UCSD-AML1 (cell line): Measurements from ENCODE around the gene RTRAF.
A peak's percentile ranks its signal among the peaks of the same experiment; 100 is the strongest.

ENCODE experiments used
- DNase-seq: peaks from one replicate; lab custom pipeline; 2025; ENCODE audit not compliant: unreplicated experiment; lab: John Stamatoyannopoulos, UW

The RTRAF gene

DNA sequence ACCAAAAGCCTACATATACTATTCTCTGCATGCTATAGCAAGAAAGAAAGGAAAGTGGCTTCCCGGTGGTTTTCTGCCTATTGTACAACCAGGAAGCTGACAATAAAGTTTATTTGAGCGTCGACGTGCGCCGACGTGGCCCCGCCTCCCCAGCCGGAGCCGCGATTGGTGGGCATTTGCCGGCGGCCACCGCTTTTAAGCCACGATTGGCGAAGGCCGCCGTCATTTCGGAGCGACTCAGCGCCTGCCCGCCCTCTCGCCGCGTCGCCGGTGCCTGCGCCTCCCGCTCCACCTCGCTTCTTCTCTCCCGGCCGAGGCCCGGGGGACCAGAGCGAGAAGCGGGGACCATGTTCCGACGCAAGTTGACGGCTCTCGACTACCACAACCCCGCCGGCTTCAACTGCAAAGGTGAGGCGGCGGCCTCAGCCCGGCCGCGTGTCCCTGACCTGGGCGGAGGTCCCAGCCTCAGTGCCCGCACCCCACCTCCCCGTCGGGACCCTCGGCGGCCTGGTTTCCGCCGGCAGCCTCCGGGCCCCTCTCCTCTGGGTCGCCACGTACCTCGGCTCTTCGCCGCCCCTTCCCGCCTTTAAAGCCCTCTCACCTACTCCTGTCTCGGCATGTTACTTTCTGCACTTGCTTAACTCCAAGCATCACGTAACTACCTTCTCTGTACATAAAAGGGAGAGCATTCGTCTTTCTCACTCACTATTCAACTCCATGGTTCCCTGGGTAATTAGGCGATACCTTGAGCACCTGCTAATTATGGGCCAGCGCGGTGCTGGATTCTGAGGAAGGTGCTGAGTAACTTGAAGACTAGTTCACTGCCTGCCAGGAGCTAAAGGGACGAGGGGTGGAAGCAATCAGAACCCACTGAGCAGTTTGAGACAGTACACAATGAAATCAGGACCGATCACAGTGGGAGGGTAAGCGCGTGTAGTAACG, at the start of gene RTRAF:
Gene RTRAF, plus strand, starts transcription at position 254 of the 942 bp plus-strand sequence. Its CDS starts 94 bp downstream, at position 348.
- peak; percentile 91 for DNase-seq

DNA sequence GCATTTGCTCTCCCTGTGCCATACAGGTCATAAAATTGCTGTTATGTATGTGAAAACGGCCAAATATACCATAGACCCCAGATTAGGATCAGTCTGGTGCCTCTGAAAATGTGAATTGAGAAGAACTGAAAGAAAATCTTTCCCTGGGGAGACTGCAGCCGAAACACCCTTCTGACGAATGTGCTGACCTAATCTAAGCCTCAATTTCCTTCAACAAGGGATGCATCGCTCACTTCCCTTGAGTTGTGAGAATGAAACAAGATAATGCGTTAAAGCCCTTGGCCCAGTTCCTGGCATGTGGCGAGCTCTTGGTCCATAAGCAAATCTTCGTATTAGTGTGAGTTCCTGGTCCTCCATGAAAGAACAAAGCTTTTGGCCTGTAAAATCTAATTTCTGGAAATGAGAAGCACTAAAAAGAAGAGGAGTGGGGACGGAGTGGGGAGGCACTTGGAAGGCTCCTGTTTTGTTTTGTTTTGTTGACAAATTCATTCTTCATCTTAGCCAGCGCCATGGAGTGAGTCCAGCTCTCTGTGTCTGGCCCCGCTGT, 49.5 kb upstream of the RTRAF start:
- no peak for DNase-seq

DNA sequence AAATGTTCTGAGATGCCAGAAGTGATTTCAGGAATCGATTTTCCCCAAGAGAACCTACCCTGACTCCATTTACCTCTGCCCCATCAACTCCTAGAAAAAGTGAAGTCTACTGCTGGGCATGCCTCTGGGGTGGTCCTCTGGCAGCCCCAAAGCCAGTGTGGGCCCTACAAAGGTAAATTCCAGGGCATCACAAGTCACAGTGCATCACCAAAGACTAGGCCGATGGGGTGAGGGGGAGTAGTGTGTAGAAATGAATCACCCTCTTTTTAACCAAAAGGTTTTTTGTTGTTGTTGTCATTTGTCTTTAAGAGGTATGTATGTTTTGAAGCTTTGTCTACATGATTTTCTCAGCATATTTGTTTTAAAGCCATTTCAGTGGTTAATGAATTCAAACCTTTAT, 46.4 kb upstream of the RTRAF start:
- DNase-seq = no peak

DNA sequence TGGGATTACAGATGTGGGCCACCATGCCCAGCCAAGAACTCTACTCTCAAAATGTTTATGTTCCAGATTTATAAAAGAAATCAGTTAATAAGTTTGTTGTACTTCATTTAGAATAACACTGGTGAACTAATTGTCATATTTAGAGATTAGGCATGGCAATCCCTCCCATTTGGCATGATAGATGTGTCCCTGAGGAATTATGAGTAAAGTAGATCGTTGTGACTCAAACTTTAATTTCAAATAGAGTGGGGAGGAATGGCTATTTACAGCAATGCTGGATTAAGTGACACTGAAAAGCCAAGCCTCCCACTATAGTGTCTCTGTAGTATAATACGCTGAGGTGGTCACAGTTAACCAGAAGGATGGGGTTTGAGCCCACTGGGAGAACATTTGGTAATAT, 39.3 kb upstream of the RTRAF start:
- DNase-seq = no peak

DNA sequence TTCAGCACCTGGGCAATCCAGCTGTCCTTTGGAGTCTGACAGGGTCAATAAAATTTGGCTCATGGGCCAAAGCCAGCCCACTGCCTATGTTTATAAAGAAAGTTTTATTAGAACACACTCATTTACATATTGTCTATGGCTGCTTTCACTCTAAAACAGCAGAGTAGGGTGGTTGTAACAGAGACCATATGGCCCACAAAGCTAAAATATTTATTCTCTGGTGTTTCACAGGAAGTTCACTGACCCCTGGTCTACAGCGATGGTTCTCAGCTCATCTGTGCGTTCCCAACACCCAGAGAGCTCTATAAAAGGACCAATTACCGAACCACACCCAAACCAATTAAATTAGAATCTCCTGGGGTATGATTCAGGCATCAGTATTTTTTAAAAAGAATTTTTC, 37.7 kb upstream of the RTRAF start:
- DNase-seq = no peak

DNA sequence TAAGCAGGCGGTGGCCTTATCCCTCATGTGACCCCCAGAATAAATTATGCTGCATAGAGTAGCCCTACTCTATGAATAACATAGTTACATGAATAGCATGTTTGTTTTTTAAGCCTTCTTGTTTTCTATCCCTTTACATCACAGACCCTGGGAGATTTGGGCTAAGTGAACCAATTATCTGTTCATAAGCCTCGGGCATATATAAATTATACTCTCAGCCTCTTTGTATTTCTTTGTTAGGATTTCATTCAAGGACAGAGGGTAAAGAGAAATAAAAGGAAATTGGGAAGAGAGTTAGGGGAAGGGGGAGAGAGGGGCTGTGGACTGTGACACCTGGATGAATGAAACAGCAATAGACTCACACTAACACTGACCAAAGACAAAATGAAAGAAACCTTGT, 35.3 kb upstream of the RTRAF start:
- no peak for DNase-seq

DNA sequence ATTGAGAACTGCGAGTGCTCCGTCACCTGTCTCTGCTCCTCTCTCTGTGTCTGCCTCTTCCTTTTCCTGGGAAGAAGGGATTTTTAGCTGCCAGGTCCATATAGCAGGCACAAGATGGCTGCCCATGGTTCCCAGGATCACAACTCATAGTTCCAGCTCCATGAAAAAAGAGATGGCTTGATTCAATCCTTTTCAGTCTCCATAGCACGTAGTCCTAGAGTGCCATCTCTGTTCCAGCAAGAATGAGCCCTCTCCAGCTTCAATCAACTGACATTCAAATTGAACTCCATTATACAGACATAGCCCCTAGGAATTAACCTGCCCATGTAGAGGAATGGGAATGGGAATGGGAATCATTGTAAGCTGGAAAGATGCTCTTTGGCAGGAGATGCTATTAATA, 34.7 kb upstream of the RTRAF start:
- DNase-seq = no peak

DNA sequence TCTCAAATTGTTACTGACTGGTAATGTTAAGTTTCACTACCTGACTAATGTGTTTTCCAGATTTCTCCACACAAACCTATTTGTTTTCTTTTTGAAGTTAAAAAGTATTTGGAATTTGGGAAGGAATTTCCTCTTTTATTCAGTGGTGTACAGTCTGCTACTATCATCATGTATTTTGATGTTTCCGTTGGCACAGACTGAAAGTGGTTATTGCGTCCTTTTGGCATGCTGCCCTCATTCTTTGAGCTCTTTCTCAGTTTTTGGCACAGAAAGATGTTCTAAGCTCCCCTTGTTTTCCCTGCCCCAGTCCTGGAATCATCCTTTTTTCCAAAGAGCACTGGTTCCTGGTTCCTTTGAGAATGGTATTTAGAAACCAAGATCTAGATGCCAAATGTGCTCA, 31.4 kb upstream of the RTRAF start:
- DNase-seq = no peak

DNA sequence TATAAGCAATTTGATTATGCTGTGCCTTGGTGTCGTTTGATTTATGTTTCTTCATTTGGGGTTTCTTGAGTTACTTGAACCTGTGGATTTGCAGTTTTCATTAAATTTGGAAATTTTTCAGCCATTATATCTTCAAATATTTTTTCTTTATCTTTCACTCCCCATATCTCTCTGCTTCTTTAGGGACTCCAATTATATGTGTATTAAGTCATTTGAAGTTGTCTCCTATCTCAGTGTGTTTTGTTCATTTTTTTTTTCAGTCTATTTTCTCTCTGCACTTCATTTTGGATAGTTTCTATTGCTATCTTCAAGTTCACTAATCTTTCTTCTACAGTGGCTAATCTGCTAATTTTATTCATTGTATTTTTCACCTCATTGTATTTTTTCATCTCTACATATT, 29.4 kb upstream of the RTRAF start:
- no peak for DNase-seq

DNA sequence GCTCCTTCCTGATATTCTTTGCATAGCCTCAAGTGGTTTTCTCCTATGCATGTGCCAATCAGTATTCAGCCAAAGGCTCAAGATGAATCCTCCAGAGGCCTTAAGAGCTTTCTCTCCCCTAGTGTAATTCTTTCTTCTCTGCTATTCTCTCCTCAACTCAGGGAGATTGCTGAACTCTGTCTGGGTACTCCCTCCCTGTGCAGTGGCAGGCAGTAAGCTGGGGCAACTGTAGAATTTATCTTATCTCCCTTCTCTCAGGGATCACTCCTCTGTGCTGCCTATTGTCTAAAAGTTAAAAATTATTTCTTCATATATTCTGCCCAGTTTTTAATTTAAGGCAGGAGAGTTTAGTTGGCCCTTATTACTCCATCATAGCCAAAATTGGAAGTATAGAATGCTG, 28.5 kb upstream of the RTRAF start:
- no peak for DNase-seq

DNA sequence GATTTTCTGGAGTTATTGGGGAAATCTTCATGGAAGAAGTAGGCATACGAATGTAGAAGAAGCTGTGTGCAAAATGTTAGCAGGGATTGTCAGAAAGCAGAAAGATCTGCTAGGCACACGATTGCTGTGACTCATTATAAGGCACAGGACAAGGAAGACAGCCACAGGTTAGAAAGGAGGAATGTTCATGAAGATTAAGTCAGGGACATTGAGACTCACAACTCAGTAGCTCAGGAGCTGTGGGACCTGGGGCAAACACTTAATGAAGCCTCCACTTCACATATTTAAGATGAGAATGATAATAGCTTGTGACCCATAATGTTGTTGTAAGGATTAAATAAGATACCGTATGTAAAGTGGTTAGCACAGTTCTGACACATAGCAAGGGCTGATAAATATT, 26.6 kb upstream of the RTRAF start:
- DNase-seq = no peak

DNA sequence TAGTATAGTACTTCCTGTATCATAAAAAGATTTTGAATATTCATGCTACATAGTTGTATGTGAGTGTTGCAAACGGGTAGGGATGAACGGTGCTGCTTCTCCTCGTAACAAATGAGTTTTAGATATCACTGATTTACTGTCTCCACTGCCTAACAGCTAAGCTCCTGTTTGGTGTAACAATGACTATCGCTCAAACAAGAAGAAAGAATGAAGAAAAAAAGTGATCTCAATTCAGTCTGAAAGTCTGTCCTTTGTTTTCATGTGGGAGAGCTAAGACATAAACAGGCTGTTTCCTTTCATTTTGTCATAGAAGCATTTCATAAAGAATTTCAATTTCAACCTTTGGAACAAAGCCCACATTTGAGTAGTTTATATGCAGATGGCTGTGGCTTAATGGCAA, 26.1 kb upstream of the RTRAF start:
- DNase-seq = no peak

DNA sequence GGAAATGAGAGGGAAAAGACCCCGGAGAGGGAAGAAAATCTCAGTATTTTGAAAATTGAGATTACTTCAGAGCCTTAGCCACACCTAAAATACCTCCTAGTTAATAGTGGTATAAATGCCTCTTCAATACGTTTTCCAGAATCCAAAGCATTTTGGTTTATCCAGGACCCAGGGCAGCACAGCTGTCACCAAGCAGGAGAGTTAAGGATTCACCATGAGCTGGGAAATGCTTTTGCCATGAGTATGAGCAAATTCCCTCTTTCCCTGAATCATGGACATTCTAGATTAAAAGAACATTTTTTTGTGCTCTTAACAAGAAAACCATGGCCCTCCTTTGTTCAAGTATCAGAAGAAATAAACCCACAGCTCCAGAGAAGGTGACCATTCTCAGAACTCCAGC, 21.8 kb upstream of the RTRAF start:
- no peak for DNase-seq

DNA sequence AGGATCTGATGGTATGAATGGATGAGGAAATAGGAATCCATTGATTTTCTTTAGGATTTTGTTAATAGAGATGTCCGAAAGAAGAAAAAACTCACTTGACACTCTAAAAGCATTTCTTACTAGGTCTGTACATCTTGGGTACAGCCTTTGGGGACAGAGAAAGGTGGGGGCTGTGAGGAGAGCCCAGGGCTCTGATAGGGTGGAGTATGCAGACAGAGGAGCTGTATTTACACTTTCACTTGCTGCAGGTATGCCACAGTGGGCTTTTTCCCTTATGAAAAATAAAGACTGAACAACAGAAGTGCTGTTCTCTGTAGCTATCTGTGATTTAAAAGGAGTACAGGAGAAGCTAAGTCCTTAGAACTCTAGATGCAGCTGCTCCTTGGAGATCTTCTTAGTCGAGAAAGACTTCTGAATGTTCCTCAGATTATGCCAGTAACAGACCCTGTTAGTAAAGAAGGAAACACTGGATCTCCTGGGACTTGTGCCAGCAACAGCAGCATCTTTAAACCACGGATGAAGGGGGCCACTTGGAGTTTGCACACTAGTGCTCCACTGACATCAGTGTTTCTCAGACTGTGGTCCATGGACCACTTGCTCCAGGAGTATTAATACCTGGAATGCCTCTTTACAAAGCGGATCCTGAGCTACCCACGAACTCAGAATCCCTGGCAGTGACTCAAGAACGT, 19.4 kb upstream of the RTRAF start:
- DNase-seq = no peak

DNA sequence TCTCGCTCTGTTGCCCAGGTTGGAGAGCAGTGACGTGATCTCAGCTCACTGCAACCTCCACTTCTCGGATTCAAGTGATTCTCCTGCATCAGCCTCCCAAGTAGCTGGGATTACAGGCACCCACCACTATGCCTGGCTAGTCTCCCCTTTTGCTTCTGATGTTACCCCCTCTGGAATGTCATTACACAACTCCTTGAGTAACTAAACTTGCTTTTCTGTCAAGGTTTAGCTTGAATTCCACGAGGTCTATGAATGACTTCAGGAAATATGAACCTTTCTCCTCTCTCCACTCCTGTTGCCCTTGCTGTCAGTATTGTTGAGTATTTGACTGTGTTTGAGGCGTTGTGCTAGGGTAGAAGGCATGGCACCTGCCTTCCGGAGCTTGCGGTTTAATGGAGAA, 16.8 kb upstream of the RTRAF start:
- DNase-seq = no peak

DNA sequence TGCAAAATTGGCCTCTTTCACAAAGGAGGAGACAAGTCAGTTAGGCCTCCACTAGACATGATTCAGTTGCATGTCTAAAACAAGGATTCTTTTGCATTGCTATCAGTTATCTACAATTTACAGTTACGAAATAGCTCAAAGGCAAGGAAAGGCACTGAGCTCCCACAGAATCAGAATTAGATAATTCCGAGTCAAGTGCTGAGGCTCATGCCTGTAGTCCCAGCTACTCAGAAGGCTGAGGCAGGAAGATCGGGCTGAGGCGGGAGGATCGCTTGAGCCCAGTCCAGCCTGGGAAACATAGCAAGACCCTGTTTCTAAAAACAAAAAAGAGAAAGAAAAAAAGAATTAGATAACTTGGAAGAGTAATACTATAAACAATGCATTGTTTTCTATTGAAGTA, 12.3 kb upstream of the RTRAF start:
- DNase-seq = no peak

DNA sequence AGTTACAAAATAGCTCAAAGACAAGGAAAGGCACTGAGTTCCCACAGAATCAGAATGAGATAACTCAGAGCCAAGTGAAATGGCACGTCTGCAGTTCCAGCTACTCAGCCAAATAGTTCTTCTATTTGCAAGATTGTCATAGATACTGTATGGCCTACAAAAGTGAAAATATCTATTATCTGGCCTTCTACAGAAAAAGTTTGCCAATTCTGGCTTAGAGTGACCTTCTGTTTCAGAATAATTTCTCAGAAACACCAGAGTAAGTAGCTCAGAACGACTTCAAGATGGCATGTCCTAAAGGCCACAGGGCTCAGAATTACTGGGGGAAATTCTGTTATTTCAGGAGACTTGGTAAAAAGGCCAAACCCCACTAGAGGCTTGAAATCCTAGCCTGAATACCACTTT, 10.7 kb upstream of the RTRAF start:
- no peak for DNase-seq

DNA sequence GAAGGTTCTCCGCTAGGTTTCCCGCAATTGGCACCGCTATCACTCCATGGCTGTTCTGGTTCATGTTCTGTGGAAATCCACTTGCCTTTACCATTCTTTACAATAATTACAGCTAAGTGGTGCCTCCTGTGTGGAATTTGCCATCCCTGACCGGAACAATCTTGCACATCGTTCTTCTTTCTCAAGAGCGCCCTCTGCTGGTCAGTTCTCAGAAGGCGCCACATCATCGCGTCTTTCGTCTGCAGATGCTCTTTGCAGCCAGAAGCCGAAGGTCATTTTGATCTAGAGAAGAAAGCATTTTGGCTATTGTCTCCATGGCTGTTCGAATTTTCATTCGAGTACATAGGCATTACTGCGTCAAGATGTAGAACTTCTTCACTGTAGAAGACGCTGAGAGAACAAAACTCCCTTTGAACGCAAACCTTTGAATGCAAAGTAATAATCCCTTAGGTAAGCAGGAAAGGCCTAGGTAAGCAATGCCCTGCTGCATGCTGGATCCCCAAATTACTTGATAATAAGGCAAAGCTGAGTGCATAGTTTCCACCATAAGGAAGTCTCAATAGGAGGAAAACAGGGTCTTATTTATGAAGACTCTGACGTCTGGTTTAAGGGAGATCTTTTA, 10.1 kb upstream of the RTRAF start:
- DNase-seq = peak; percentile 72

DNA sequence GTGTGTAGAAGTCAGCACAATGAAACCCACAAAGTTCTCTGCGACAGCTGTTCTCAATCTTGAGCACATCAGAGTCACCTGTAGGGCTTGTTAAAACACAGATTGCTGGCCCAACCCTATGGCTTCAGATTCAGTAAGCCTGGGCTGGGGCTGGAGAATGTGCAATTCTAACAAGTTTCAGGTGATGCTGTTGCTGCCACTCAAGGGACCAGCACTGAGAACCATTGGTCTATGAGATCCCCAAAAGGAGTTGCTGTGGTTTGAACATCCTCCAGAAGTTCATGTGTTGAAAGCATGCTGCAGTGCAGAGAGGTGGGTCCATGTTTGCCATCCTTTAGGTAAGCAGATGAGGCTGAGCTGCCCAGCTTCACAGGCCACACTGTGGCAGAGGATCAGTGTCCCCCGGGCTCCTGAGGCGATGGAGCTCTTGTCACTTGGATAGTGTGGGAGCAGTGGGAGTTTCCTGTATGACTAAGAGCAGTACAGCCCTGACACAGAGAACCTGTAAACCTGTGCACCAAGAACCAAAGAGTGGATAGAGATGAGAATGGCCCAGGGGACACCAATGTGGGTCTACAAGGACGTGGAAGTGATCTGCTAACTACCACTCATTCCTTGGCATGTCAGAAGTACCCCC, 8.0 kb upstream of the RTRAF start:
- DNase-seq = no peak

DNA sequence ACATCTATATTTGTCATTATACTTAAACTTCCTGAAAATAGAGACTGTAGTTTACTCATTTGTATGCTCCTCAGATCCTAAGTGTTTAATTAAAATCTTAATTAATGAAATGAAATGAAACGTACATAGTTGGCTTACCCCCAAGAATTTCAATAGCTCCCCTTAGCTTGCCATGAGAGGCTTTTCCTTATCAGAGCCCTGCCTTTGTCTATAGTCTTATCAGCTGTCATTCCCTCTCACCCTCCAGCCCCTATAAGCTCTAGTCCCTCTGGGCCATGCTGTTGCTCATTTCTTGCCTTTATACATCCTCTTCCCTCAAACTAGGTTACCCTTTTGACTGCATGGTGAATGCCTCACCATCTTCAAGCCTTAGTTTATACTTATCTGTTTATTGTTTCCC, 1.1 kb upstream of the RTRAF start:
- no peak for DNase-seq

DNA sequence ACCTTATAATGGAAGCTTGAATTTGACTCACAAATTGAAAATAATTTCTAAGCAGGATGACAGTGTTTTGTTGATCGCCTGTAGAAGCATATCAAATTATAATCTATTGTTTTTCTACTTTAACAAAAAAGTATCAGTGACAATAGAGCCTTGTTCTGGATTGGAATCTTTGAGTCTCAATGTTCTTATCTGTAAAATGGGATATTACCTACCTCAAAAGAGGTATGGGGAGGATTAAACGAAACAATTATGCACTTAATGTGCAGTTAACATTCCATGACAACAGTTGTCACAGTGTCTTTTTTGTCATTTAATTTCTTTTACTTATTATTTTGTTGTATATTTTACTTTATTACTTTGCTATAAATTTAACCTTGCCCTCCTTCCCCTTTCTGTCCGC, 1.1 kb downstream of the RTRAF start:
- no peak for DNase-seq
